Astrocyte (in vitro differentiated cells and primary cell): ENCODE results near the gene SYT15B.
"Not testable (repeated sequence)": the region's sequence is repeated elsewhere in the genome, so short reads cannot be mapped to it uniquely, and the experiment has no call there.

Experiments
- CTCF ChIP-seq: IDR thresholded peaks from 2 replicates; pipeline ENCODE4 v1.5.1; 2011; ENCODE audit warnings: low read depth, mild to moderate bottlenecking, inconsistent platforms, low read length, moderate library complexity; ENCODE audit not compliant: insufficient read depth
- EZH2 ChIP-seq: IDR thresholded peaks from 2 replicates; pipeline ENCODE4 v1.6.1; 2012; ENCODE audit warnings: mild to moderate bottlenecking, low read length, inconsistent platforms; ENCODE audit not compliant: insufficient read depth

- TF ChIP-seq CTCF, EZH2: not testable (repeated sequence)
These were observed 46.2 kb downstream of the SYT15B start for GRCh38 chr10:47717011-47717769.
